Colonic mucosa (tissue), 4 donors: Measurements from ENCODE around the gene EYA2. TPM values are rescaled to one million over a fixed set of nuclear protein-coding genes. Genes with fewer than 3 reads are reported as not detected.
"Not testable (repeated sequence)": the region's sequence is repeated elsewhere in the genome, so short reads cannot be mapped to it uniquely, and the experiment has no call there.

ENCODE experiments used
- DNase-seq: peaks from one replicate; pipeline ENCODE4 v3.0.0-alpha.2; 2020
- H3K27ac ChIP-seq: fragments of 200-600 bp; one replicate; pipeline ENCODE4 v1.8.0; 2021
- H3K27me3 ChIP-seq: fragments of 200-600 bp; one replicate; pipeline ENCODE4 v1.8.0; 2021
- H3K36me3 ChIP-seq: fragments of 200-600 bp; one replicate; pipeline ENCODE4 v1.8.0; 2021
- H3K4me1 ChIP-seq: fragments of 200-600 bp; one replicate; pipeline ENCODE4 v1.8.0; 2021; ENCODE audit warnings: mild to moderate bottlenecking
- H3K4me3 ChIP-seq: fragments of 200-600 bp; one replicate; pipeline ENCODE4 v1.8.0; 2021
- H3K9ac ChIP-seq, 2 donors: one replicate each; pipeline ENCODE4 v1.7.0; 2013; ENCODE audit warnings: control low read depth in 2 of 2, low read depth in 2 of 2, low read length in 2 of 2
- H3K9me3 ChIP-seq: fragments of 200-600 bp; one replicate; pipeline ENCODE4 v1.8.0; 2021
- CTCF ChIP-seq: fragments of 200-600 bp; IDR thresholded peaks from one replicate; pipeline ENCODE4 v1.8.0; 2022; ENCODE audit warnings: antibody characterized with exemption, mild to moderate bottlenecking
- intact Hi-C: fragments of 100-400 bp; cut with DNase I; formaldehyde crosslinking; loops from one replicate; pipeline ENCODE4 v1.14.1; 2022
- total RNA-seq, 2 donors: library from RNA; stranded (reverse); fragmentation: NEBNext Ultra II Directional in 1 of 2; extraction: Animal tissue kit (Norgen Biotek cat#: 25700) in 1 of 2; gene quantifications; one replicate each; pipeline ENCODE4 v1.2.1, GENCODE V29; 2021
- donor health status: healthy.
- donor health status: DM: no; HTN: no; CAD: no.
- donor health status: DM: no; HTN: no; CAD: no.

Gene EYA2
- total RNA-seq, 2 donors from 2014 or later, result 8.9 to 16.8 TPM

- TF ChIP-seq CTCF, result no peak
- Histone ChIP-seq H3K4me1 (no peaks in the 10 kb centered on the region), H3K36me3 (no peaks in the 10 kb centered on the region), H3K4me3 (no peak overlapping the region), H3K27me3 (no peaks in the 10 kb centered on the region), H3K9me3 (no peaks in the 10 kb centered on the region), H3K27ac (no peak overlapping the region), H3K9ac (no peak overlapping the region)
- intact Hi-C loops, result no loop called here
- DNase-seq, result no peak
Observed at GRCh38 chr20:46865824-46866223, 28.8 kb upstream of the EYA2 start.

GRCh38 chr20:46870041-46870440 is 24.6 kb upstream of the EYA2 start:
- intact Hi-C loops, result no loop called here
- no peak for DNase-seq
- Histone ChIP-seq H3K27ac (no peak overlapping the region), H3K4me1 (no peaks in the 10 kb centered on the region), H3K36me3 (no peaks in the 10 kb centered on the region), H3K4me3 (no peak overlapping the region), H3K9ac (no peak overlapping the region), H3K27me3 (no peaks in the 10 kb centered on the region), H3K9me3 (no peaks in the 10 kb centered on the region)
- TF ChIP-seq CTCF, result no peak

- no peak for DNase-seq
Observed at GRCh38 chr20:46872328-46873211, 22.1 kb upstream of the EYA2 start.

GRCh38 chr20:46875059-46875458 is 19.6 kb upstream of the EYA2 start:
- Histone ChIP-seq H3K36me3 (no peaks in the 10 kb centered on the region), H3K27ac (no peak overlapping the region), H3K27me3 (no peaks in the 10 kb centered on the region), H3K9me3 (no peaks in the 10 kb centered on the region), H3K4me3 (no peak overlapping the region), H3K4me1 (no peaks in the 10 kb centered on the region), H3K9ac (no peak overlapping the region)
- intact Hi-C loops, result no loop called here
- DNase-seq, result no peak
- TF ChIP-seq CTCF, result no peak

More at GRCh38 chr20:46872328-46873211, 22.1 kb upstream of the EYA2 start:
- no peaks in the 10 kb centered on the region for H3K27me3 ChIP-seq
- no peak overlapping the region for H3K9ac ChIP-seq
- no peaks in the 10 kb centered on the region for H3K36me3 ChIP-seq
- intact Hi-C loops, result no loop called here
- no peak overlapping the region for H3K4me3 ChIP-seq
- no peaks in the 10 kb centered on the region for H3K4me1 ChIP-seq
- no peaks in the 10 kb centered on the region for H3K9me3 ChIP-seq
- TF ChIP-seq CTCF, result no peak
- H3K27ac ChIP-seq, result no peak overlapping the region

- Histone ChIP-seq H3K36me3 (no peaks in the 10 kb centered on the region), H3K9ac (no peak overlapping the region), H3K27ac (no peak overlapping the region), H3K27me3 (no peaks in the 10 kb centered on the region), H3K4me1 (no peaks in the 10 kb centered on the region), H3K9me3 (no peaks in the 10 kb centered on the region), H3K4me3 (no peak overlapping the region)
- no peak for TF ChIP-seq CTCF
- no peak for DNase-seq
- intact Hi-C loops, result no loop called here
Observed at GRCh38 chr20:46879386-46879785, 15.3 kb upstream of the EYA2 start.

- H3K4me1 ChIP-seq, H3K36me3 ChIP-seq, H3K27me3 ChIP-seq, H3K9ac ChIP-seq, H3K4me3 ChIP-seq, intact Hi-C loops, DNase-seq, H3K27ac ChIP-seq, H3K9me3 ChIP-seq: not testable (repeated sequence)
Observed at GRCh38 chr20:46879963-46880362, 14.7 kb upstream of the EYA2 start.
